Kidney (tissue), 14 donors: ENCODE results near the gene KCNT2. TPM values are rescaled to one million over a fixed set of nuclear protein-coding genes. Genes with fewer than 3 reads are reported as not detected.

ENCODE experiments used
- DNase-seq, 5 donors: peaks; one replicate each; pipeline ENCODE4 v3.0.0-alpha.2; 2013 to 2020
- FAIRE-seq: peaks from 2 replicates; lab custom pipeline; 2012; peaks lifted over from hg19 to GRCh38; lab: Jason Lieb, UNC
- H3K27ac ChIP-seq, 2 donors: one replicate each; pipeline ENCODE4 v1.7.0; 2013; ENCODE audit warnings: low read depth in 2 of 2, low read length in 2 of 2, inconsistent platforms in 1 of 2
- H3K27me3 ChIP-seq: one replicate; pipeline ENCODE4 v1.7.1; 2013; ENCODE audit warnings: low read length, inconsistent platforms; ENCODE audit not compliant: control insufficient read depth, insufficient read depth
- H3K36me3 ChIP-seq, 3 donors: one replicate each; pipeline versions ENCODE4 v1.7.0 to v1.7.1; 2013; ENCODE audit warnings: low read length in 3 of 3, control low read depth in 1 of 3, inconsistent platforms in 1 of 3; ENCODE audit not compliant: insufficient read depth in 3 of 3, control insufficient read depth in 2 of 3
- H3K4me1 ChIP-seq, 3 donors: one replicate each; pipeline versions ENCODE4 v1.7.0 to v1.7.1; 2013; ENCODE audit warnings: low read length in 3 of 3, inconsistent platforms in 1 of 3, low read depth in 1 of 3; ENCODE audit not compliant: control insufficient read depth in 2 of 3, insufficient read depth in 2 of 3
- H3K4me3 ChIP-seq, 3 donors: one replicate each; pipeline versions ENCODE4 v1.7.0 to v1.8.1; 2013; ENCODE audit warnings: low read length in 3 of 3, control low read depth in 1 of 3, inconsistent platforms in 1 of 3
- H3K9ac ChIP-seq, 3 donors: one replicate each; pipeline versions ENCODE4 v1.7.0 to v1.7.1; 2013; ENCODE audit warnings: low read length in 3 of 3, control low read depth in 1 of 3, inconsistent platforms in 1 of 3
- H3K9me3 ChIP-seq, 3 donors: one replicate each; pipeline versions ENCODE4 v1.7.0 to v1.7.1; 2013; ENCODE audit warnings: low read length in 3 of 3, control low read depth in 1 of 3, inconsistent platforms in 1 of 3; ENCODE audit not compliant: control insufficient read depth in 2 of 3, insufficient read depth in 1 of 3
- intact Hi-C: fragments of 100-400 bp; cut with DNase I; formaldehyde crosslinking; loops from one replicate; pipeline ENCODE4 v1.11.1; 2022
- polyA plus RNA-seq: library from polyadenylated mRNA; stranded (reverse); fragments of 350-450 nt; fragmentation: Illumina TruSeq; extraction: RNeasy Lipid Tissue Mini Kit (QIAGEN cat#74804); gene quantifications from one replicate; pipeline ENCODE4 v1.2.3, GENCODE V29; 2014; ENCODE audit warnings: low read depth, low replicate concordance; ENCODE audit not compliant: insufficient read depth
- total RNA-seq: library from RNA; stranded (reverse); fragmentation: NEBNext Ultra II Directional; extraction: Animal tissue kit (Norgen Biotek cat#: 25700); gene quantifications from one replicate; pipeline ENCODE4 v1.2.1, GENCODE V29; 2021
- TF ChIP-seq, protein P1 (sequence below): IDR thresholded peaks from 3 replicates; pipeline ENCODE4 v1.5.1; 2012; ENCODE audit warnings: mild to moderate bottlenecking, moderate library complexity, borderline replicate concordance; ENCODE audit not compliant: insufficient read depth; ENCODE audit errors: extremely low read depth
- donor health status: control.
- donor health status: control.
- donor health status: control.
- donor health status: control.
- donor health status: control.
- donor health status: DM: yes; HTN: yes; CAD: no.
- donor health status: Normal renal cell carcinoma (clear cell type).

The KCNT2 gene
- total and polyA plus RNA-seq, 2 donors from 2014 or later: 0.39 to 6.3 TPM

DNA sequence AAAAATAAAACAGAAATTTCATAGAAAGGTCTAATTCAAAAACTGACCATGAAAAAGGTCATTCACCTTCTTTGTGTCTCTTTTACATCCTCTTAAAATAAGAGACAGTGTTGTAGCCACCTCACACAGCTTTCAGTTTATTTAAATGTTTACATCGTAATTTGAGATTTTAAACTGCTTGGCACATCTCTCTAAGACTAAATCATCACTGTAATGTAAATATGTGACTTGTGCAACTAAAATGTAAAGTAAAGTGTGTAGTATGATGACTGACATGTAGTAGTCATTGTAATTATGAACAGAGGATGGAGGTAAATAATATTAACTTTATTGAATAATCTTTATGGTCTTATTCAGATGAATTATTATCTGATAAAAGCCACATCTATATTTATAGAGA lies 283.9 kb downstream of the KCNT2 start:
- FAIRE-seq (no peak), DNase-seq (no peak)
- Histone ChIP-seq H3K9me3 (no peaks in the 10 kb centered on the region), H3K9ac (no peak overlapping the region), H3K27ac (no peak overlapping the region), H3K4me1 (no peaks in the 10 kb centered on the region), H3K27me3 (no peaks in the 10 kb centered on the region), H3K36me3 (no peaks in the 10 kb centered on the region), H3K4me3 (no peak overlapping the region)
- TF ChIP-seq, protein P1, sequence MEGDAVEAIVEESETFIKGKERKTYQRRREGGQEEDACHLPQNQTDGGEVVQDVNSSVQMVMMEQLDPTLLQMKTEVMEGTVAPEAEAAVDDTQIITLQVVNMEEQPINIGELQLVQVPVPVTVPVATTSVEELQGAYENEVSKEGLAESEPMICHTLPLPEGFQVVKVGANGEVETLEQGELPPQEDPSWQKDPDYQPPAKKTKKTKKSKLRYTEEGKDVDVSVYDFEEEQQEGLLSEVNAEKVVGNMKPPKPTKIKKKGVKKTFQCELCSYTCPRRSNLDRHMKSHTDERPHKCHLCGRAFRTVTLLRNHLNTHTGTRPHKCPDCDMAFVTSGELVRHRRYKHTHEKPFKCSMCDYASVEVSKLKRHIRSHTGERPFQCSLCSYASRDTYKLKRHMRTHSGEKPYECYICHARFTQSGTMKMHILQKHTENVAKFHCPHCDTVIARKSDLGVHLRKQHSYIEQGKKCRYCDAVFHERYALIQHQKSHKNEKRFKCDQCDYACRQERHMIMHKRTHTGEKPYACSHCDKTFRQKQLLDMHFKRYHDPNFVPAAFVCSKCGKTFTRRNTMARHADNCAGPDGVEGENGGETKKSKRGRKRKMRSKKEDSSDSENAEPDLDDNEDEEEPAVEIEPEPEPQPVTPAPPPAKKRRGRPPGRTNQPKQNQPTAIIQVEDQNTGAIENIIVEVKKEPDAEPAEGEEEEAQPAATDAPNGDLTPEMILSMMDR: no peak
- intact Hi-C loops: no loop called here

DNA sequence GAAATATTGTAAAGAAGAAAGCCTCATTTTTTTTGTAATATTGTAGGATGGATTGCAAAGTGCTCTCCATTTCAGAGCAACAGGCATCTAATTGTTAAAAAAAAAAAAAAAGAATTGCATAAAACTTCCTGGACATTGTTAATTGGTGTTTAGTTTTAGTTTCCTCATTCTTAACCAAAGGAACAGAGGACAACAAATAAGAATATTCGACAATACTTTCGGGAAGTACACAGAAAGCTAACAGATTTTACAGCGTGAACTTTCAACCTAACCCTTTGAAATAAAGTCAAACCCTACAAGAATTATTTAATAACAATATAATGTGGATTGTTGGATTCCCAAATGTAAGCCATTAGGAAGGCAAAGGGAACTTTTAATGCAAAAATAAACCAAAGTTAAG lies 284.4 kb downstream of the KCNT2 start:
- intact Hi-C loops: no loop called here

DNA sequence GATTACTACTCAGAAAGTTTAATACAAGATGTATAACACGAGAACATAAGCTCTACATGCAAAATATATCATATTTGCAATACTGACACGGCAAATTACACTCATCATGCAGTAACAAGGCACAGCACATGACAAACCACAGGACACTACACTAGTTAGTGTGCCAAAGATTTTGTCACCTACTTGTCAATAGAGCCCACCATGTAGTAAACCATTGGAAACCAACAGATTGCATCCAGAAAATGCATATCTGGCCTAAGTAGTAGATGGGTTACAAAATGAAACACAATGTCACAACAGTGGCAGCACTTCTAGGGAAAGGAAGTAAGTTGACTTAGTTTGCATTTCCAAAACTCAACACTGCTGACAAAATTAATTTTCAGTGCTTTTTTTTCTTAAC lies 288.9 kb downstream of the KCNT2 start:
- TF ChIP-seq, protein P1: no peak
- DNase-seq: no peak
- Histone ChIP-seq H3K9ac (no peak overlapping the region), H3K4me1 (no peaks in the 10 kb centered on the region), H3K36me3 (no peaks in the 10 kb centered on the region), H3K27ac (no peak overlapping the region), H3K4me3 (no peak overlapping the region), H3K9me3 (no peaks in the 10 kb centered on the region), H3K27me3 (no peaks in the 10 kb centered on the region)
- intact Hi-C loops: no loop called here
- FAIRE-seq: no peak

More for the DNA sequence above, 284.4 kb downstream of the KCNT2 start:
- Histone ChIP-seq H3K9me3 (no peaks in the 10 kb centered on the region), H3K36me3 (no peaks in the 10 kb centered on the region), H3K4me1 (no peaks in the 10 kb centered on the region), H3K9ac (no peak overlapping the region), H3K27ac (no peak overlapping the region), H3K4me3 (no peak overlapping the region), H3K27me3 (no peaks in the 10 kb centered on the region)
- TF ChIP-seq, protein P1: no peak
- no peak for DNase-seq
- FAIRE-seq: no peak
